ENCODE data around the gene RNASE11.

RNASE11 gene

DNA sequence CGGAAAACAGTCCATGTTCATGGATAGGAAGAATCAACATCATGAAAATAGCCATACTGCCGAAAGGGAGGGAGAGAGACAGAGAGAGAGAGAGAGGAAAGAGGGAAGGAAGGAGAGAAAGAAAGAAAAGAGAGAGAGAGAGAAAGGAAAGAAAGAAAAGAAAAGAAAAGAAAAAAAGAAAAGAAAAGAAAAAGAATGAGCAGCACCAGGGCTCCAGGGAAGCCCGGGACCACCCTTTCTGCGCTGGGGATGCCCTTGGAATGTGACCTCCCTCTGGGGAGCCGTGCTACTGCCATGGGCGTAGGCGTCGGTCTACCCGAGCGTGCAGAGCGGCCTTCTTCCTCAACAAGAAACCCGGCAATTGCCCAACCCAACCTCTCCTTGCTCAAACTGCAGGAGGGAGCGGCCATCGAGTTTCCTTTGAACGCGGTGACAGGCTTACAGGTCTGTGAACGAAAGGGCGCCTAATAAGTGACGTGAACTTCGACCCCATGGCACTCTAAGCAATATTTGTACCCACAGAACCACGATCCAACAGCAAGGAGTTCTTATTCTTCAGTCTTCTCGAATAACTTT, 36.8 kb upstream of the RNASE11 start (continued):
- TF ChIP-seq YY1 (tag by site-specific recombination; IDR thresholded peaks at IDR 0.05) (no peak), ZNF621 (tag by site-specific recombination; IDR thresholded peaks at IDR 0.05) (no peak), SCRT1 (tag by site-specific recombination; IDR thresholded peaks at IDR 0.05; ENCODE audit: borderline replicate concordance) (no peak), ZNF747 (tag by site-specific recombination; IDR thresholded peaks at IDR 0.05) (no peak), ZNF600 (tag by site-specific recombination; IDR thresholded peaks at IDR 0.05) (peak; percentile 79), ZNF404 (tag by site-specific recombination; IDR thresholded peaks at IDR 0.05) (no peak), ZNF132 (tag by site-specific recombination; IDR thresholded peaks at IDR 0.05; ENCODE audit: borderline replicate concordance) (no peak), ZFP41 (tag by site-specific recombination; IDR thresholded peaks at IDR 0.05; ENCODE audit: borderline replicate concordance) (no peak), ZNF2 (tag by site-specific recombination; IDR thresholded peaks at IDR 0.05) (no peak), MEIS1 (CRISPR knock-in tag; IDR thresholded peaks at IDR 0.05; ENCODE audit: borderline replicate concordance) (no peak), GFI1B (tag by site-specific recombination; IDR thresholded peaks at IDR 0.05) (no peak), ZNF426 (tag by site-specific recombination; IDR thresholded peaks at IDR 0.05) (no peak), ZNF16 (tag by site-specific recombination; IDR thresholded peaks at IDR 0.05; ENCODE audit: low read depth) (no peak), ZNF521 (tag by site-specific recombination; IDR thresholded peaks at IDR 0.05) (no peak), ZNF184 (tag by site-specific recombination; IDR thresholded peaks at IDR 0.05) (no peak), ZNF510 (tag by site-specific recombination; IDR thresholded peaks at IDR 0.05; ENCODE audit: insufficient replicate concordance) (no peak), ZNF707 (tag by site-specific recombination; IDR thresholded peaks at IDR 0.05) (no peak), ZNF529 (tag by site-specific recombination; IDR thresholded peaks at IDR 0.05; ENCODE audit: insufficient replicate concordance) (no peak), EGR2 (tag by site-specific recombination; IDR thresholded peaks at IDR 0.05; ENCODE audit: low read depth) (peak; percentile 69), ZNF664 (tag by site-specific recombination; IDR thresholded peaks at IDR 0.05) (no peak), ZNF501 (tag by site-specific recombination; IDR thresholded peaks at IDR 0.05) (no peak), ZBTB1 (tag by site-specific recombination; IDR thresholded peaks at IDR 0.05) (no peak)
- TF ChIP-seq, protein P1, sequence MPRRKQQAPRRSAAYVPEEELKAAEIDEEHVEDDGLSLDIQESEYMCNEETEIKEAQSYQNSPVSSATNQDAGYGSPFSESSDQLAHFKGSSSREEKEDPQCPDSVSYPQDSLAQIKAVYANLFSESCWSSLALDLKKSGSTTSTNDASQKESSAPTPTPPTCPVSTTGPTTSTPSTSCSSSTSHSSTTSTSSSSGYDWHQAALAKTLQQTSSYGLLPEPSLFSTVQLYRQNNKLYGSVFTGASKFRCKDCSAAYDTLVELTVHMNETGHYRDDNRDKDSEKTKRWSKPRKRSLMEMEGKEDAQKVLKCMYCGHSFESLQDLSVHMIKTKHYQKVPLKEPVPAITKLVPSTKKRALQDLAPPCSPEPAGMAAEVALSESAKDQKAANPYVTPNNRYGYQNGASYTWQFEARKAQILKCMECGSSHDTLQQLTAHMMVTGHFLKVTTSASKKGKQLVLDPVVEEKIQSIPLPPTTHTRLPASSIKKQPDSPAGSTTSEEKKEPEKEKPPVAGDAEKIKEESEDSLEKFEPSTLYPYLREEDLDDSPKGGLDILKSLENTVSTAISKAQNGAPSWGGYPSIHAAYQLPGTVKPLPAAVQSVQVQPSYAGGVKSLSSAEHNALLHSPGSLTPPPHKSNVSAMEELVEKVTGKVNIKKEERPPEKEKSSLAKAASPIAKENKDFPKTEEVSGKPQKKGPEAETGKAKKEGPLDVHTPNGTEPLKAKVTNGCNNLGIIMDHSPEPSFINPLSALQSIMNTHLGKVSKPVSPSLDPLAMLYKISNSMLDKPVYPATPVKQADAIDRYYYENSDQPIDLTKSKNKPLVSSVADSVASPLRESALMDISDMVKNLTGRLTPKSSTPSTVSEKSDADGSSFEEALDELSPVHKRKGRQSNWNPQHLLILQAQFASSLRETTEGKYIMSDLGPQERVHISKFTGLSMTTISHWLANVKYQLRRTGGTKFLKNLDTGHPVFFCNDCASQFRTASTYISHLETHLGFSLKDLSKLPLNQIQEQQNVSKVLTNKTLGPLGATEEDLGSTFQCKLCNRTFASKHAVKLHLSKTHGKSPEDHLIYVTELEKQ (tag by site-specific recombination; IDR thresholded peaks at IDR 0.05; ENCODE audit: borderline replicate concordance): no peak
- TF ChIP-seq, protein P2, sequence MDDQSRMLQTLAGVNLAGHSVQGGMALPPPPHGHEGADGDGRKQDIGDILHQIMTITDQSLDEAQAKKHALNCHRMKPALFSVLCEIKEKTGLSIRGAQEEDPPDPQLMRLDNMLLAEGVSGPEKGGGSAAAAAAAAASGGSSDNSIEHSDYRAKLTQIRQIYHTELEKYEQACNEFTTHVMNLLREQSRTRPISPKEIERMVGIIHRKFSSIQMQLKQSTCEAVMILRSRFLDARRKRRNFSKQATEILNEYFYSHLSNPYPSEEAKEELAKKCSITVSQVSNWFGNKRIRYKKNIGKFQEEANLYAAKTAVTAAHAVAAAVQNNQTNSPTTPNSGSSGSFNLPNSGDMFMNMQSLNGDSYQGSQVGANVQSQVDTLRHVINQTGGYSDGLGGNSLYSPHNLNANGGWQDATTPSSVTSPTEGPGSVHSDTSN (CRISPR knock-in tag; IDR thresholded peaks at IDR 0.05): no peak
- TF ChIP-seq, protein P3, sequence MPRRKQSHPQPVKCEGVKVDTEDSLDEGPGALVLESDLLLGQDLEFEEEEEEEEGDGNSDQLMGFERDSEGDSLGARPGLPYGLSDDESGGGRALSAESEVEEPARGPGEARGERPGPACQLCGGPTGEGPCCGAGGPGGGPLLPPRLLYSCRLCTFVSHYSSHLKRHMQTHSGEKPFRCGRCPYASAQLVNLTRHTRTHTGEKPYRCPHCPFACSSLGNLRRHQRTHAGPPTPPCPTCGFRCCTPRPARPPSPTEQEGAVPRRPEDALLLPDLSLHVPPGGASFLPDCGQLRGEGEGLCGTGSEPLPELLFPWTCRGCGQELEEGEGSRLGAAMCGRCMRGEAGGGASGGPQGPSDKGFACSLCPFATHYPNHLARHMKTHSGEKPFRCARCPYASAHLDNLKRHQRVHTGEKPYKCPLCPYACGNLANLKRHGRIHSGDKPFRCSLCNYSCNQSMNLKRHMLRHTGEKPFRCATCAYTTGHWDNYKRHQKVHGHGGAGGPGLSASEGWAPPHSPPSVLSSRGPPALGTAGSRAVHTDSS (tag by site-specific recombination; IDR thresholded peaks at IDR 0.05): no peak
- TF ChIP-seq, protein P4, sequence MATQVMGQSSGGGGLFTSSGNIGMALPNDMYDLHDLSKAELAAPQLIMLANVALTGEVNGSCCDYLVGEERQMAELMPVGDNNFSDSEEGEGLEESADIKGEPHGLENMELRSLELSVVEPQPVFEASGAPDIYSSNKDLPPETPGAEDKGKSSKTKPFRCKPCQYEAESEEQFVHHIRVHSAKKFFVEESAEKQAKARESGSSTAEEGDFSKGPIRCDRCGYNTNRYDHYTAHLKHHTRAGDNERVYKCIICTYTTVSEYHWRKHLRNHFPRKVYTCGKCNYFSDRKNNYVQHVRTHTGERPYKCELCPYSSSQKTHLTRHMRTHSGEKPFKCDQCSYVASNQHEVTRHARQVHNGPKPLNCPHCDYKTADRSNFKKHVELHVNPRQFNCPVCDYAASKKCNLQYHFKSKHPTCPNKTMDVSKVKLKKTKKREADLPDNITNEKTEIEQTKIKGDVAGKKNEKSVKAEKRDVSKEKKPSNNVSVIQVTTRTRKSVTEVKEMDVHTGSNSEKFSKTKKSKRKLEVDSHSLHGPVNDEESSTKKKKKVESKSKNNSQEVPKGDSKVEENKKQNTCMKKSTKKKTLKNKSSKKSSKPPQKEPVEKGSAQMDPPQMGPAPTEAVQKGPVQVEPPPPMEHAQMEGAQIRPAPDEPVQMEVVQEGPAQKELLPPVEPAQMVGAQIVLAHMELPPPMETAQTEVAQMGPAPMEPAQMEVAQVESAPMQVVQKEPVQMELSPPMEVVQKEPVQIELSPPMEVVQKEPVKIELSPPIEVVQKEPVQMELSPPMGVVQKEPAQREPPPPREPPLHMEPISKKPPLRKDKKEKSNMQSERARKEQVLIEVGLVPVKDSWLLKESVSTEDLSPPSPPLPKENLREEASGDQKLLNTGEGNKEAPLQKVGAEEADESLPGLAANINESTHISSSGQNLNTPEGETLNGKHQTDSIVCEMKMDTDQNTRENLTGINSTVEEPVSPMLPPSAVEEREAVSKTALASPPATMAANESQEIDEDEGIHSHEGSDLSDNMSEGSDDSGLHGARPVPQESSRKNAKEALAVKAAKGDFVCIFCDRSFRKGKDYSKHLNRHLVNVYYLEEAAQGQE (tag by site-specific recombination; IDR thresholded peaks at IDR 0.05): no peak
- TF ChIP-seq, protein P5, sequence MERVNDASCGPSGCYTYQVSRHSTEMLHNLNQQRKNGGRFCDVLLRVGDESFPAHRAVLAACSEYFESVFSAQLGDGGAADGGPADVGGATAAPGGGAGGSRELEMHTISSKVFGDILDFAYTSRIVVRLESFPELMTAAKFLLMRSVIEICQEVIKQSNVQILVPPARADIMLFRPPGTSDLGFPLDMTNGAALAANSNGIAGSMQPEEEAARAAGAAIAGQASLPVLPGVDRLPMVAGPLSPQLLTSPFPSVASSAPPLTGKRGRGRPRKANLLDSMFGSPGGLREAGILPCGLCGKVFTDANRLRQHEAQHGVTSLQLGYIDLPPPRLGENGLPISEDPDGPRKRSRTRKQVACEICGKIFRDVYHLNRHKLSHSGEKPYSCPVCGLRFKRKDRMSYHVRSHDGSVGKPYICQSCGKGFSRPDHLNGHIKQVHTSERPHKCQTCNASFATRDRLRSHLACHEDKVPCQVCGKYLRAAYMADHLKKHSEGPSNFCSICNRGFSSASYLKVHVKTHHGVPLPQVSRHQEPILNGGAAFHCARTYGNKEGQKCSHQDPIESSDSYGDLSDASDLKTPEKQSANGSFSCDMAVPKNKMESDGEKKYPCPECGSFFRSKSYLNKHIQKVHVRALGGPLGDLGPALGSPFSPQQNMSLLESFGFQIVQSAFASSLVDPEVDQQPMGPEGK (tag by site-specific recombination; IDR thresholded peaks at IDR 0.05): peak; percentile 68
- TF ChIP-seq, protein P6, sequence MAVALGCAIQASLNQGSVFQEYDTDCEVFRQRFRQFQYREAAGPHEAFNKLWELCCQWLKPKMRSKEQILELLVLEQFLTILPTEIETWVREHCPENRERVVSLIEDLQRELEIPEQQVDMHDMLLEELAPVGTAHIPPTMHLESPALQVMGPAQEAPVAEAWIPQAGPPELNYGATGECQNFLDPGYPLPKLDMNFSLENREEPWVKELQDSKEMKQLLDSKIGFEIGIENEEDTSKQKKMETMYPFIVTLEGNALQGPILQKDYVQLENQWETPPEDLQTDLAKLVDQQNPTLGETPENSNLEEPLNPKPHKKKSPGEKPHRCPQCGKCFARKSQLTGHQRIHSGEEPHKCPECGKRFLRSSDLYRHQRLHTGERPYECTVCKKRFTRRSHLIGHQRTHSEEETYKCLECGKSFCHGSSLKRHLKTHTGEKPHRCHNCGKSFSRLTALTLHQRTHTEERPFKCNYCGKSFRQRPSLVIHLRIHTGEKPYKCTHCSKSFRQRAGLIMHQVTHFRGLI (tag by site-specific recombination; IDR thresholded peaks at IDR 0.05): no peak

Data from HEK293 (cell line).